ENCODE results near the gene NPL.

- TF ChIP-seq CTCF (conservative IDR thresholded peaks at IDR 0.05; ENCODE audit: low read length) (no peak), EZH2phosphoT487 (IDR thresholded peaks at IDR 0.05; ENCODE audit: borderline replicate concordance, low read depth, low read length) (no peak)
Measured at GRCh38 chr1:182802006-182802803, 12.6 kb downstream of the NPL start.

Data from OCI-LY7 (cell line).